T-helper 1 cell treated with Interleukin-12 subunit alpha and Interleukin-12 subunit beta and Interleukin-4 antibody, amounts not matched to agents 30 ng/mL and 1 ng/mL, for 36 hours (primary cell): Measurements from ENCODE around the gene RALGDS. TPM values are rescaled to one million over a fixed set of nuclear protein-coding genes. Genes with fewer than 3 reads are reported as not detected.

Source experiments
- intact Hi-C: fragments of 100-400 bp; cut with micrococcal nuclease; formaldehyde crosslinking; loops from one replicate; pipeline ENCODE4 v1.15.1; 2024
- total RNA-seq: library from RNA; stranded (reverse); gene quantifications from 2 replicates; pipeline ENCODE4 v1.2.3, GENCODE V29; 2022

The RALGDS gene
- total RNA-seq, 1 donor from 2014 or later: 128 TPM

DNA sequence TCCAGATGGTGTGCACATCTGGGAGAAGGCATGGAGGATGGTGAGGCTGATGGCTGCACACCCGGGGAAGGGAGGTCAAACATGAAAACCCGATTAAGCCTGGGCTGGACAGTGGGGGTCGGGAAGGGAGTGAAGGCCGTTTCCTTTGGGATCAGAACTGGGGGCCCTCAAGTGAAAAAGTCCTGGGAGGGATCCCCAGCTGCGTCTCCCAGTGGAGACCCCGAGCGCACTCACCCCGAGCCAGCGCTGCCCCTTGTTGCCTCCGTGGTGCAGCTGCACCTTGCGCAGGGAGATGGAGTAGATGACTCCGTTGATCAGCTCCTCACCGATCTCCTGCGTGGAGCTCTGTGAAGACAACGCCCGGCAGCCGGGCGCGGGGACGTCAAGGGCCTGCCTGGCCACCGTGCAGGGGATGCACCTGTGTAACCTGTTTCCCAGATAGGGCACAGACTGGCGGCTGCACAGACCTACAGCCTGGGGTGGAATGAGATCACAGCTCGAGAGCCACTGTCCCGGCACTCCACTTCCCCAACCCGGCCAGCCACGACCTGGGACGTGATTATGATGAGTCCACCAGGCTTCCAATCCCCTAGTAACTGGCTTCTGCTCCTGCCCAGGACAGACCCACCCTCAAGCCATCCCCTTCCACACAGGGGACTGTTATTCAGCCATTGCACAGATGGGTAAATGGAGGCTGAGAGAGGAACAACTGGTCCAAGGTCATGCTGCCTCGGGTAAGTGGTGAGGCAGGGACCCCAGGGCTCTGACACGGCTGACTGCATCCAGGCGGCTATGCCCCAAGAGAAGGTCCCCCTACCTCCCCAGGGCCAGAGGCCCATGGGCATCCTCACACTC lies 9.0 kb downstream of the RALGDS start:
- intact Hi-C loops: no loop called here

DNA sequence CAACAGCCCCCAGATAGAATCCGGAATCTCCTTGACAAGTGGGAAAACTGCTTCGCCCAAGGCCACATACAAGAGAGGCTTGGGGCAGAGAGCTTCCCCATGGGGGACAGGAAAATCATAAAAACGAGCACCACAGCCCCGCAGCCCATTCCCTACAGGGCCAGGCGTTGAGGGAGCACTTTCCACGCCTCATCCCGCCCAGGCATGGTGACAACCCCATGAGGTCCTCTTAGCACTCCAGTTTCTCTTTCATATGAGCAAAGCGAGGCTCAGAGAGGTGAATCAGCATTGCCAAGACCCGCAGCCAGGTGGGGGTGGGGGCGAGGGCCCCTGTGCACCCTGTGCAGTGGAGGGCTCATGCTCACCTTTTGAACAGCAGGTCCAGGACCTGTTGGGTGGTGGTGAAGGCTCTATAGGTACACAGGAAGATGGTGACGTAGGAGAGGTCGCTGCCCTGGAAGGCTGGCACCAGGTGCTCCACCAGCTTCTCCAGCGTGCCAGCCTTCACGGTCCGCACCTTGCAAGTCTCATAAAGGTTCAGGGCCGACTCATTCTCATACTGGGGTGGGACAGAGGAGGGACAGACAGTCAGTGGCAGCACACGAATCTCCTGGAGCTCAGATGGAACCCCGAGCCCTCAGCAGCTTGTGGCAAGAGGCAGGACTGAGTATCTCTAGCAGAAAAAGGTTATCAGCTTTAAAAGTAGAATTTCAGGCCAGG lies 10.9 kb downstream of the RALGDS start:
- intact Hi-C loops: no loop called here

GRCh38 chr9:133108794-133109641 lies 12.0 kb downstream of the RALGDS start:
- intact Hi-C loops: no loop called here

- intact Hi-C loops: no loop called here
Observed at GRCh38 chr9:133107961-133108793, 12.9 kb downstream of the RALGDS start.

DNA sequence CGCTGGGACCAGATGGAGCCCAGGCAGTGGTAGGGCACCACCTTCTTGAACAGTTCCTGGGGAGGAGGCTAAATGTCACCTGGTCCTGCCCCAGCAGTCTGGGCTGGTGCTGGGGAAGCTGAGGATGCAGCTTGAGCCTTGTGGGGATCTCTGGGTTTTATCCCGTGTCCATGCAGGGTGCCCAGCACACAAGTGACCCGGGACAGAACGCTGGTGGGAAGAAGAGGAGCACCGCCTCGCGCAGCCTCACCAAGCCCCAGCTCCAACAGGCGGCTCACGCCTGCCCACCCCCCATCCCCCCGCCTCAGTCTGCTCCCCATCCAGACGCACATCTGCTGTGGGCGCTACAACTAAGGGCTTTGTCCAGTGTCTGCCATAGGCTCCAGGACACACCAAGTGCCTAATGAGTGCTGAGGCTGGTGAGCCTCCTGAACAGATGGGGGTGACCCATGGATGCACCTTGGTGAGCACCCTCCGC lies 13.8 kb downstream of the RALGDS start:
- intact Hi-C loops: no loop called here

GRCh38 chr9:133106511-133107244 lies 14.4 kb downstream of the RALGDS start:
- intact Hi-C loops: no loop called here

GRCh38 chr9:133105461-133105770 lies 15.6 kb downstream of the RALGDS start:
- intact Hi-C loops: no loop called here

DNA sequence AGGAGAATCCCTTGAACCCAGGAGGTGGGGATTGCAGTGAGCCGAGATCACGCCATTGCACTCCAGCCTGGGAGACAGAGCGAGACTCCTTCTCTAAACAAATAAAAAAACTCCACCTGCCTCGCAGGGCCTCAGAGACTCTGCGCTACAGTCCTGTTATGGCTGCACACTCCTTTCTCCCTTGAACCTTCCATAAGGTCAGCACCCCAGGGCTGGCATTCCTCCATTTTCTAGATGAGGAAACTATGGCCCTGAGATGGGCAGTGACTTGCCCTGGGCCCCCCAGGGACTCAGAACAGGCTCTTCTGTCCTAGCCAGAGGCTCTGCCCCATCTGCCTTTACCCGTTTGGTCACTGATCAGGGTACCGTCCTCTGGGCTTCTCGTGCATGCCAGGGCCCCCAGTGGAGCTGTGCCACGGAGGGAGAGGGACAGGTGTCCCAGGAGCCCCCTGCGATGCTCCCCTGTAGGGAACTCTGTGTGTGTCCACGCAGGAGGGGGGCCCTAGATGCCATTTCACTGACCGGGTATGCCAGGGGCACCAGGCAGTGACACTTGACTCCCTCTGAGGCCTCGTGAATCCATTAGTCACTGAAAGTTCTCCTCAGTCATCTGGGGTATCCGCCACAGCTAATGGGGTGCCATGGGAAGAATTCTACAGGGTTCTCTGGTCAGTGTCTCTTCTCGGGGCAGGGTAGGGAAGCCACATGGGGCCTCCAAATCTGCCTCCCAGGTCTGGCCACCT lies 16.2 kb downstream of the RALGDS start:
- intact Hi-C loops: loop anchor here (5.0 kb wide), 1 partner anchor 73 kb away; the partner anchor contains the start of gene GTF3C5

- intact Hi-C loops: loop anchor here (1.0 to 5.0 kb wide), 2 partner anchors 40 to 72 kb away; partner anchors contain the start of gene GTF3C5
Observed at GRCh38 chr9:133103987-133104505, 17.0 kb downstream of the RALGDS start.

- intact Hi-C loops: loop anchor here (1.0 to 5.0 kb wide), 2 partner anchors 41 to 71 kb away; partner anchors contain the start of gene GTF3C5
Observed at GRCh38 chr9:133103183-133103986, 17.7 kb downstream of the RALGDS start.

- intact Hi-C loops: loop anchor here (1.0 to 5.0 kb wide), 2 partner anchors 42 to 70 kb away; partner anchors contain the start of gene GTF3C5
Observed at GRCh38 chr9:133102190-133103021, 18.6 kb downstream of the RALGDS start.

GRCh38 chr9:133101356-133102189 lies 19.5 kb downstream of the RALGDS start:
- intact Hi-C loops: loop anchor here (5.0 kb wide), 1 partner anchor 69 kb away; the partner anchor contains the start of gene GTF3C5

- intact Hi-C loops: loop anchor here (5.0 kb wide), 1 partner anchor 68 kb away; the partner anchor contains the start of gene GTF3C5
Observed at GRCh38 chr9:133100506-133101355, 20.3 kb downstream of the RALGDS start.

DNA sequence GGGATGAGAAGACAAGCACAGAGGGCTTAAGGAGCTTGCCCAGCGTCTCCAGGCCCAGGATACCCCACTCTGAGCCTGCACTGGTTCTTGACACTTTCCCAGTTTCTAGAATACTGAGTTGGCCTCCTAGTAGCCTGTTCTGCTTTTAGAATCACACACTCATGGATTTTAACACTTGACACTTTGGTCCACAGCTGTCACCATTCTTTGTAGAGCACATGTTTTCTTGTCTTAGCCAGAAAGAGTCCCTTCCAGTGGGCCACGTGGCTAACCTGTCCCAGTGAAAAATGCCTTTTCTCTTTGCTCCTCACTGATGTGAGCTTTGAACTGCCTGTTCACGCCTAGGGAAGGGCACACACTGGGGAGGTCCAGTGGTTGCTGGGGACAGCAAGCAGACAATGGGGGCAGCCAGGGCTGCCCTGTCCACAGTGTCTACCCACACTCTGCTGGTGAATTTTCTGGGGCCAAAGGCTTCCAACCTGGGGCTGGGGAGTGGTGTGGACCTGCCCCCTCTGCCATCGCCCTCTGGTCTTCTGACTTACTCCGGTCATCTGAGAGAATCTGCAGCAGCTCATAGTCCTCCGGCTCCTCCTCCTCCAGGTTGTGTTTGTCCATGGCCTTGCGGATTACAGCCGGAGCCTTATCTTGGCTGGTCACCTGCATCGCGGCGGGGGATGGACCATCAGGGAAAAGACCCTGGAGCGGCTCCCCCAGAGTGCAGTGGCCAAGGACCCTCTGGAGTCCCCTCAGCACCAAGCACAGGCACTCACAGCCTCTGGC lies 21.1 kb downstream of the RALGDS start:
- intact Hi-C loops: loop anchor here (5.0 kb wide), 2 partner anchors 58 to 68 kb away; partner anchors contain the start of gene GTF3C5
